Activated CD8-positive, alpha-beta memory T cell treated with anti-CD3 and anti-CD28 coated beads, Interleukin-2, amount 50 U/mL, for 1 hour (primary cell): ENCODE measurements around the gene MDH1.
"Not testable (repeated sequence)": the region's sequence is repeated elsewhere in the genome, so short reads cannot be mapped to it uniquely, and the experiment has no call there.

Source experiments
- DNase-seq: peaks from one replicate; pipeline ENCODE4 v3.0.0-alpha.2; 2020; ENCODE audit errors: extremely low read depth

MDH1 gene

GRCh38 chr2:63589148-63589958 is 590 bp downstream of the MDH1 start:
- no peak for DNase-seq

- no peak for DNase-seq
Measured at GRCh38 chr2:63590626-63591408, 2.1 kb downstream of the MDH1 start.

DNA sequence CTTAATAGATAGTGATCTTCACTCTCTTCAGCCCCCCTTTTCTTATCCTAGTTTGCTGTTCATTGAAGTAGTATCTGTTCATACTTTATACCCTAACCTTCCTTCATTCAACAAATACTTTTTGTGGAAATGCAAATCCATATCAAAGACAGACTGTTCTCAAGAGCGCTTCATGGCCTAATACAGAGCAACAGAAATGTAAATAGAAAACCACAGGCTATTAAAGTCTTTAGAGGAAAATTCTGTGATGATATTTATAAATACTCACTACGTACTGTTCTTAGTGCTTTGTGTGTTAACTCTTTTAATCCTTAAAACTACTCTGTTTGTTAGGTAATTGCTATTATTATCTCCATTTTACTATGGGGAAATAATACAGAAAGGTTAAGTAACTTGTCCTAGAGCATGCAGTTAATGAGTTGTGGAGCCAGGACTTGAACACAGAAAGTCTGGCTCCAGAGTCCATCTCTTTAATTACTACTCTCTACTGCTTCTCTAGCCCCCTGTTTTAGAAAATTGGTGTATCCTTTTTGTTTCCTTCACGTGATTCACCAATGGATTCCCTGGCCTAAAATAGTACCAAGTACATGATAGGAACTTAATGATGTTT is 2.9 kb downstream of the MDH1 start:
- no peak for DNase-seq

DNA sequence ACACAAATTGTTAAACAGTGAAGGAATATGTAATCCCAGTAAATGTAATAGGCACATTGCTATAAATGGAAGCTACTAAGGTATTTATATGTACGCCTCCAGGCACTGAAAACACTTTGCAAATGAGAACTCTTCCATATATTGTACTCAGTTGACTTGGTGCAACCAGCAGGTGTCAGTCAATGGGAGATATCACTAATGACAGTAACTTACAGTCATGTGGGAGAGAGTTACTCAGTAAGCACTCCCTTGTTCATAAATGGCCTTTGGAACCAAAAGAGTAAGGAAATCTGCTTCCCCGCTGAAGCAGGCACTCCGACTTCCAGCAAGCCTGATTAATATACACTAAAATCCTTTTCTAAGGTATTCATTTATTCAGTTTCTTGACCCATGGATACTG is 5.9 kb downstream of the MDH1 start:
- no peak for DNase-seq

DNA sequence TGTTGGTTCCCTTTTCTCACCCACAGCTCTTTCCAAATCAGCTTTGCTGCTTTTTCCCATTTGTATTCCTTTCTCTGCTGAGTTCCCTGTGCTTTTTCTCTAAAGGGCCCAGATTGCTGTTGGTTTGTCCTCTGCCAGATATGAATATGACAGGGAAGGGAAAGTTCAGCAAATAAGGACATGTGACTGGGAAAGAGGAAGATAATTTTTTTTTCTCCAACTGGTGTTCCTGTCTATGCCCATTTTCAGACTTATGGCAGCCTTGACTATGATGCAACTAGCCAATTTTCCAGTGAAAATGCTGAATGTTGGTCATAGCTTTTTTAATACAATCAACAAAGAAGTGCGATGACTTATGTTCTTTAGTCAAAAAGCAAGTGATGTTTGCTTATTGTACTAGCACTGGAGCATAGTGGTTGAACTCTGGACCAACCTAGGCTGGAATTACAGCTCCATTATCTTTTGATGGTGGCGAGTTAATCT is 7.7 kb downstream of the MDH1 start:
- no peak for DNase-seq

DNA sequence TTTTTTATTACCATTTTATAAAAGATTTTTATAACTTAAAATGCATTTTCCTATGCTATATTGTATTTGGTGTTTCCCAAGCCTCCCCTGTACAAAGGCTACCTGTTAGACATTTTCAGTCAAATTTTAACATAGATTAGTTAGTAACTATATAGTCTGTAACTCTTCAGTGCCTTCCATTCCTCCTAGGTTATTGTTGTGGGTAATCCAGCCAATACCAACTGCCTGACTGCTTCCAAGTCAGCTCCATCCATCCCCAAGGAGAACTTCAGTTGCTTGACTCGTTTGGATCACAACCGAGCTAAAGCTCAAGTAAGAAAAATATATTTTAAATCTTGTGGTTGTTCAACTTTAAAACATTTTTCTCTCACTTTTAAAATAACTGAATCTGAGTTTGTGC is 10.2 kb downstream of the MDH1 start:
- no peak for DNase-seq

- DNase-seq, result no peak
Measured at GRCh38 chr2:63600881-63601460, 12.2 kb downstream of the MDH1 start.

DNA sequence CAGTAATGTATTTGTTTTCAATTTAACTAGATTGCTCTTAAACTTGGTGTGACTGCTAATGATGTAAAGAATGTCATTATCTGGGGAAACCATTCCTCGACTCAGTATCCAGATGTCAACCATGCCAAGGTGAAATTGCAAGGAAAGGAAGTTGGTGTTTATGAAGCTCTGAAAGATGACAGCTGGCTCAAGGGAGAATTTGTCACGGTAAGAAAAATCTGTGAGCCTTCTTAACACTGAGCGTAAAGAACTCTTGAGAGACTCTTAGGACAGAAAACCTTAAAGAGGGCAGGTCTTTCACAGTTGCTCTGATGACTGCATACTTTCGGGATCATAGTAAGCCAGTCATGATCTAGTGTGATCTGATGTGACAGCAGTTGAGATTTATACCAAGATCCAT is 15.9 kb downstream of the MDH1 start:
- no peak for DNase-seq

DNA sequence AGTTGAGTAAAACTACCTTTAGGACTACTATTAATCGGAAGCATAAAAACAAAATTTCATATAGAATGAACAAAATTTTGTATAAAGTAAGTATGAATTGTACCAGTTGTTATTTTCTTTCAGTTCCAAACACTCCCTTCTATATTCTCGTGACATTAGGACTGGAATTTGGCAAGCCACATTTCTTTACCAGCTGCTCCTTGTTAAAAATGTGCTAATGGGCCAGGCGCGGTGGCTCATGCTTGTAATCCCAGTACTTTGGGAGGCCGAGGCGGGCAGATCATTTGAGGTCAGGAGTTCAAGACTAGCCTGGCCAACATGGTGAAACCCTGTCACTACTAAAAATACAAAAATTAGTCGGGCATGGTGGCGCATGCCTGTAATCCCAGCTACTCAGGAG is 20.1 kb downstream of the MDH1 start:
- DNase-seq, result not testable (repeated sequence)

DNA sequence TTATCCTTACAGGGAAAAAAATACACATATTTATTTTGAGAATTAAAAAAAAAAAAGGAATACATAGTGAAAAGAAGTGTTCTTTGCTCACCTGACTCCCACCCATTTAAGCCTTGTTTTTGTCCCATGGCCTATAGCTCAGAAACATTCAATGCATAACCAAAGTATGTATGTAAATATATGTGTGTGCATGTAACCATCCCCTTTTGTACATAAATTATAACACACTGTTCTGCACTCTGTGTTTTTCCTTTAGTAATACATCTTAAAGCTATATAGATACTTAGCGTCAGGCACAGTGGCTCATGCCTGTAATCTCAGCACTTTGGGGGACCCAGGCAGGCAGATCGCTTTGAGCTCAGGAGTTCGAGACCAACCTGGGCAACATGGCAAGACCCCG is 21.8 kb downstream of the MDH1 start:
- DNase-seq, result no peak

DNA sequence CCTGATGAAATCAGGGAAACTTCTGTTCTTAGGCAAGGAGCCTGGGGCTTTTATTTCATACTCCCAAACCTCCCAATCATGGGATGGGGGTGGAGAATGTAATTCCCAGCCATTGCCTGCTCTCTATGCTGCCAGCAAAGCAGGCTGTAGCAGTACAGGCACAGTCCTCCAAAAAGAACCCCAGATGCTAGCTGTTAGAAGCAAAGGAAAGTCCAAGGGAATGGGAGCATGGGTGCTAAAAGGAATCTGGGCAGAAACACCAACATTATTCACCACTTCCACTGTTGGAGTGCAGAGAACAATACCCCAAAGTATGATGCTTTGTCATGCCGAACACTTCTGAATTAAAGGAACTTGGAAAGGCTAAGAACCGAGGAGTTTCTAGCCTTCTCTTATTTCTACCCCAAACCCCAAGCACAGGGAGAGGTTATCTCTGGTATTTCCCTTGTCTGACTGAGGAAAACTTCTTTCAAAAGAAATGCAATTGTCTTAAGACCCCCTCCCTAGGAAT is 24.7 kb downstream of the MDH1 start:
- DNase-seq, result no peak

GRCh38 chr2:63614448-63614968 is 25.7 kb downstream of the MDH1 start:
- no peak for DNase-seq

DNA sequence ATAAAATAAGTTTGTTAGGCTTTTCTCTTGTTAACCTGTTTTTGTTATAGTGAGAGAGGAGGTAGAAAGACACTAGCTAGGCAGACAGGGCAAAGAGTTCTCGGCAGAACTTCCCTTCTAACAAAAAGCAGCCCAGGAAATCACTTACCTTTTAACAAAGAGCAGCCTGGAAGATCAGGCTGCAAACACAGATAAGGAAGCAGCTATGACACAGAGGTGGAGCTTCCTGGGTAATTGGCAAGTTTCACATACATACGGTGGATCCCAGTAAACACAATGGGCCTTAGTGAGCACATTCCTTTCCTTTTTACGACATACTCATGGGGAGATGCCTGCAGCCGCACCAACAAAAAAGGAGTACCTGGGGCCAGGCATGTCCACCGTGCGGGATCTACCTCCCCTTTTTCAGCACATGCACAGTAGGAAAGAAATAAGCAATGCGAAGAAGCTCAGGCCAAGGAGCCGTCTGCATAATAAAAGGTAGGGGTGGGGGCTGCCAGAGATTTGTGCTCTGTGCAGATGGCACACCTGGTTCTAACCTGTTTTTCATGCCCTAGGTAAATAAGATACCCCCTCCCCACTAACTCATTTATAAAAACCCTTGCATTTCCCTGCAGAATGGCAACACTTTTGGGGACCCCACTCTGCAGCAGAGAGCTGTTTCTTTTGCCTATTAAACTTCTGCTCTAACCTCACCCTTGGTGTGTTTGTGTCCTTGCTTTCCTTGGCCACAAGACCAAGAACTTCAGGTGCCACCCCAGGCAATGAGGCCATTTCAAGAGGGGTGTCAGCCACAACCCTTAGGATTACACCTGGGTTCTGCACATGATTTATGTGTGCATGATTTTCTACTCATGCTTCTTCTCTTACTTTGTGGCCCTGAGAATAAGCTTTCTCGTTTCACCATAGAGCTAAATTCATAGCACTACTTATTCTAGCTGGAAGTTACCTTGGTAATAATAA is 26.5 kb downstream of the MDH1 start:
- DNase-seq, result no peak

GRCh38 chr2:63617366-63617765 is 28.6 kb downstream of the MDH1 start:
- no peak for DNase-seq

DNA sequence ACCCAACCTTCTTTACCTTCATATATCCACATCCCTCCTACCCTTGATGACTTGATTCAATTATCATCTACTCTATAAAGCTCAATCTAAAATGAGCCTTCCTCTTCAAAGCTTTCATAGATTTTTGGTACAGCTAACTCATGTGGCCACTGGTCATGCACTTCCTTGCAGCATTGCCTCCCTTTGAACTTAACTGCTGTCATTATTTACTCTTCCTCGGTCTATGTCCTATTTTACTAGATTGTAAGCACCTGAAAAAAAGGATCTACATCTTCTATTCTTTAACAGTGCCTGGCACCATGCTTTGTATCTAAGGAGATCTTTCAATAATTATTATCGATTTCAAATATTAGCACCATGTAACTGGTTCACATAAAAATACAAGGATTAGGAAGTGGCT is 30.6 kb downstream of the MDH1 start:
- DNase-seq, result no peak

DNA sequence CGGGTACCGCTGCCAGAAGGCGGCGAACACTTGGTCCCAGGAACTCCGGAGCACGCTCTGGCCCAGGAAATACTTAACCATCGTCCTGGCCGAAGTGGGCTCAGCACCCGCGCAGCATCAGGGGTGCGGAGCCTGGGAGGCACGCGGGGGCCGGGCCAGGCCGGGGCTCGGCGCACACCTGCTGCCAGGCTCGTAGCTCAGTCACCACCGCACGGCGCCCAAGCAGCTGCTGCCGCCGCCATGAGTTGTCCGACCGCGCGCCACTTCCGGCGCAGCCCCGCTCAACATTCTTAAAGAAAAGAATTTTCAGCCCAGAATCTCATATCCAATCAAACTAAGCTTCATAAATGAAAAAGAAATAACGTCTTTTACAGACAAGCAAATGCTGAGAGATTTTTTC is 34.0 kb downstream of the MDH1 start:
- DNase-seq, result no peak

- not testable (repeated sequence) for DNase-seq
Measured at GRCh38 chr2:63623763-63624162, 35.0 kb downstream of the MDH1 start.

DNA sequence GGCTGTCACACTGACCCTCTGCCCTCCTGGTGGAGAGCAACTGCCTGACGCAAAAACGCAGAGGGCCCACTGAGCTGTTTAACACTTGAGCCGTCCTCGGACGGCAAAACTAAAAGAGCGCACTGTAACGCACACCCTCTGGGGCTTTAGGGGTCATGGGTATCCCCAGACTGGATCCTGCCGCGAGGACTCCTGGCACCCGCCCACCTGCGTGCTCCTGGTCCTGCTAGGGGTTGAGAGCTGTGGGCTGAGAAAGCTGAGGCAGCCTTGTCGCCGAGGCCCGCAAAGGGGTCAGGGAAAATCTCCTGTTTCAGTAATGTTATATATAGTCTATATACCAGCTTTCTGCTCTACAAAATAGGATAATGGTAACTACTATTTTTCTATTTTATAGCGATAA is 39.1 kb downstream of the MDH1 start:
- no peak for DNase-seq

DNA sequence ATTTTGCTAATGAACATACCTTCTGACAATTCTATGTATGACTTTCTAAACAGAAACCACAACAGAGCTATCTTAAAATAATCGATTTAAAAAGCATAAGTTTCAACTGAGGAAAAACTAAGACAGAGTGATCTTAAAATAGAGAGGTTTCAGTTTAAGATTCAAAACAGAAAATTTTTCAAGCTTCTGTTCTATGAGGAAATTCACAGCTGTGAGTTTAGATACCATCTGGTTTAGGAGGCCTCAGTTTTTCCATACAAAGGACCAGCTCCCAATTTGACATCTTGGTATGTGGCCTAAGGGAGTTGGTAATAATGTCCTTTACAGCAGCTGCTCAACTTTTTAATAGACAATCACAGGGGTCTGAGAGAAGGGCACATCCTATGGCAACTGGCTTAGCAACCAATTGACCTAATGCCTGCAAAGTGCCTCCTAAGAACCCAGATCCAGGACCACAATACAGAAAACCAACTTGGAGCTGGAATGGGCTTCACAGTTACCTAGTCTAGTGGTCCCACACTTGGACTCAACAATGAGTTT is 39.7 kb downstream of the MDH1 start:
- DNase-seq, result no peak

DNA sequence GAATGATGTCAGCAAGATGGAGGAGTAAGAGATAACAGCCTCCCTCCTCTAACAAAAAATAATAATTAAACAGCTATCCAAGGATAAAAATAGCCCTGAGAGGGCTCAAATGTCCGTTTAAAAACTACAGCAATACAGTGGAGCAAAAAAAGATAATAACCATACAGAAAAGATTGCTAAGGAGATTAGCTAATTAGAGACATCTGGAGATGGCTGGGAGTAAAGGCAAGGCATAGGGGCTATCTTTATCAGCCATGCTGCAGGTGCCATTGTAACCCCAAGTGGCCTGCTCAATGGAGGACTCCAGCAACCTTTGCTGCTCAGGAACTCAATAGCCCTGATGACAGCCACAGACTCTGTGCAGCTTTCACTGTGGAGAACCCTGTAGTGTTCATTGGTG is 42.7 kb downstream of the MDH1 start:
- no peak for DNase-seq
